Activated CD4-positive, alpha-beta T cell treated with anti-CD3 and anti-CD28 coated beads, Interleukin-2, amount 50 U/mL, for 48 hours (primary cell): ENCODE results near the gene NANOGP8.

Experiments used
- DNase-seq, 2 experiments: peaks; one replicate each; pipeline ENCODE4 v3.0.0-alpha.2; 2020

NANOGP8 gene

DNA sequence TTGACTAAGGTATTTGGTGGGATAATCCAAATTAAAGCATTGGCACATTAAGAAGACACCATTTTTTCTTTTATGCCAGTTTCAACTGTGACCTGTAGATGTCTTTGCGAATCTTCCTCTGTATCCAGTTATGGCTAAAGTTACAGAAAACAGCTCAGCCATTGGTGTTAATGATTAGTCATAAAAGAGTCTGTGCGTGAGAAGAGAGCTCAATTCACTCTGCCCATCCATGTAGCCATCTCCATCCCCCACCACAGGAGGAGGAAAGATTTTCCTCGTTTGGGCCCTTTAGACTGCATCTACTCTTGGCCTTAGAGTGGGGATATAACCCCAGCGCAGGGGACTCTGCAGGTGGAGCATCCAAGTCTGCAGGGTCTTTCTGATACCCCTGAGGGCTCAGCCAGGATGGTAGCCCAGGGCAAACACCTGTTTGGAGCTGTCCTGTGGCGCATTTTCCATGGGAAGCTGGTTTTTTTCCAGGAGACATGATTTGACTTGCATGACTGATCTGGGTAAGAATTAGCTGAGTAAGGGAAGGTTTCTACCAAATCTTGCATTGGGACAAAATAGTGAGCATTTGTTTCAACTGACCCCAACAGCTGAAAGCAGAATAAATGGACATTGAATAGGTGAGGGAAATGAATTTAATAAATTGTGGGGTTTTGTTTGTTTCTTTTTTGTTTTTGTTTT lies 29.5 kb downstream of the NANOGP8 start:
- DNase-seq: no peak

DNA sequence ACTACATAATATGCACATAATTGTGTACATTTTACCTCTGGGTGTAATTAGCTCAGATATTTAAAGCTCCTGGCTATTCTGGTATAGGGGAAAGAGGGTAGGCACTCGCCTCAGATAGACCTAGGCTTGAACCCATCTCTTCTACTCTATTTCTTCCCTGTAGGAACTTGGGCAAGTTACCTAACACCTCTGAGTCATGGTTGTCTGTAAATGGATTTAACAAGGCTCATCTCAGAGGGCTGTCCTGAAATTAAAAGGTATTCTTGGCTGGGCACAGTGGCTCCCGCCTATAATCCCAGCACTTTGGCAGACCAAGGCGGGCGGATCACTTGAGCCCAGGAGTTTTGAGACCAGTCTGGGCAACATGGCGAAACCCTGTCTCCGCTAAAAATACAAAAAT lies 30.7 kb downstream of the NANOGP8 start:
- no peak for DNase-seq

GRCh38 chr15:35047996-35048395 lies 37.1 kb downstream of the NANOGP8 start:
- no peak for DNase-seq

GRCh38 chr15:35047528-35047927 lies 37.6 kb downstream of the NANOGP8 start:
- DNase-seq: no peak

- no peak for DNase-seq
Observed at GRCh38 chr15:35043373-35044095, 41.6 kb downstream of the NANOGP8 start.

DNA sequence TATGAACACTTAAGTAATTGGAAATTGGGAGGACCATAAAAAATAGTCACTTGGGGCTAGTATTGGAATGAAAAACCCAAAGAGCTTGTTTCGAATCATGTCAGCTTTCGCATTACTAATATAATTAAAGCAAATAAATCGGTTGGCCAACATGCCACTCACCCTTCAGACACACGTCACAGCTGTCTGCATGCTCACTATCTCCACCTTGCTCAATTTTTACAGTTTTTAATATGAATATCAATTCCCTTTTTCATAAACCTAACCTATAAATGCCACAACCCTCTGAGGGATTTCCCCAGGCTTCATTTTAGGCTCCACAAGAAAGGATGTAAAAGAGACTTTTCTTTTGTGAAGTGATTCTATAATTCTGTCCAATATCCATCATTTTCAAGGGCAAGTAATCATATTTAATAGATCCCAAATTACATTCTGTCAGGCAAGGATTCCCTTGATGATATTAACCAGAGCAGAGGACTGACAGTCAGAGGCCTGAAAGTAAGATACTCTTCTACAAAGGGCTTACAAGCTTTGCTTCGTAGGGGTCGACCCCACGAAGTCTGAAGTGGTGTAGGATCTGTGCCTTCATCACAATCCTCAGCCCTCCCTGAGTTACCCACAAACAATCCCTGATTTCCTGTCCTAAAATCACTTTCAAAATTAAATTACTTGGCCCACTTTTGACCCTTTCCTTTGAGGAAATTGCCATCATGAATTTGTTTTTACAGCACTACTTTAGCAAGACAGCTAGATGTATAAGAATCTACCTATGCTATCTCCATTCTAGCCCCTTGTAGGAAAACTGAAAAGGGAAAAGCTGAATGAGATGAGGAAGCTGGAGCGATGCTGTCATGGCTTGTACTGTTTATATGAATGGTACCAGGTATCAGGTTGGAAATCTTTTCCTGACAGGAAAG lies 44.5 kb downstream of the NANOGP8 start:
- DNase-seq: no peak

- DNase-seq: no peak
Observed at GRCh38 chr15:35038626-35039451, 46.3 kb downstream of the NANOGP8 start.
